ENCODE measurements around the gene TEX53. TPM values are rescaled to one million over a fixed set of nuclear protein-coding genes. Genes with fewer than 3 reads are reported as not detected.

TEX53 gene
- total RNA-seq, 2 donors from 2014 or later, result not detected

- DNase-seq (ENCODE audit: low spot score), result no peak
- Histone ChIP-seq H3K9me3 (peaks cover 0 to 5% of the 10 kb centered on the region in 2 donors), H3K4me1 (no peaks in the 10 kb centered on the region), H3K4me3 (no peak overlapping the region), H3K27me3 (no peaks in the 10 kb centered on the region), H3K27ac (no peak overlapping the region), H3K36me3 (no peaks in the 10 kb centered on the region)
- TF ChIP-seq CTCF (IDR thresholded peaks at IDR 0.05), result no peak
Measured at GRCh38 chr9:114694719-114695269, 37.2 kb upstream of the TEX53 start.

- H3K27ac ChIP-seq, result no peak overlapping the region
- no peak for TF ChIP-seq CTCF (IDR thresholded peaks at IDR 0.05)
- H3K4me3 ChIP-seq, result no peak overlapping the region
- no peaks in the 10 kb centered on the region for H3K27me3 ChIP-seq
- H3K9me3 ChIP-seq, result no peaks in the 10 kb centered on the region
- no peaks in the 10 kb centered on the region for H3K36me3 ChIP-seq
- no peaks in the 10 kb centered on the region for H3K4me1 ChIP-seq
- no peak for DNase-seq (ENCODE audit: low spot score)
Measured at GRCh38 chr9:114694146-114694545, 36.5 kb upstream of the TEX53 start.

GRCh38 chr9:114693248-114693855 is 35.7 kb upstream of the TEX53 start:
- no peak for TF ChIP-seq CTCF (IDR thresholded peaks at IDR 0.05)
- H3K27me3 ChIP-seq, result no peaks in the 10 kb centered on the region
- H3K4me3 ChIP-seq, result no peak overlapping the region
- H3K4me1 ChIP-seq, result no peaks in the 10 kb centered on the region
- no peaks in the 10 kb centered on the region for H3K9me3 ChIP-seq
- no peak overlapping the region for H3K27ac ChIP-seq
- no peaks in the 10 kb centered on the region for H3K36me3 ChIP-seq
- DNase-seq (ENCODE audit: low spot score), result no peak

- Histone ChIP-seq H3K27me3 (no peaks in the 10 kb centered on the region), H3K27ac (no peak overlapping the region)
Measured at GRCh38 chr9:114691956-114692295, 34.3 kb upstream of the TEX53 start.

GRCh38 chr9:114691046-114691955 is 33.7 kb upstream of the TEX53 start:
- no peaks in the 10 kb centered on the region for H3K9me3 ChIP-seq
- H3K27me3 ChIP-seq, result no peaks in the 10 kb centered on the region
- no peak for DNase-seq (ENCODE audit: low spot score)
- TF ChIP-seq CTCF (IDR thresholded peaks at IDR 0.05), result no peak
- H3K4me3 ChIP-seq, result no peak overlapping the region
- H3K4me1 ChIP-seq, result no peaks in the 10 kb centered on the region
- H3K27ac ChIP-seq, result no peak overlapping the region
- no peaks in the 10 kb centered on the region for H3K36me3 ChIP-seq

More at GRCh38 chr9:114691956-114692295, 34.3 kb upstream of the TEX53 start:
- DNase-seq (ENCODE audit: low spot score), result no peak
- no peaks in the 10 kb centered on the region for H3K9me3 ChIP-seq
- no peak for TF ChIP-seq CTCF (IDR thresholded peaks at IDR 0.05)
- no peaks in the 10 kb centered on the region for H3K4me1 ChIP-seq
- H3K4me3 ChIP-seq, result no peak overlapping the region
- no peaks in the 10 kb centered on the region for H3K36me3 ChIP-seq

All from right atrium auricular region (tissue), 2 donors.